ENCODE results near the gene GINS2.

GRCh38 chr16:85631230-85631629 is 57.5 kb downstream of the GINS2 start:
- TF ChIP-seq, protein P1, sequence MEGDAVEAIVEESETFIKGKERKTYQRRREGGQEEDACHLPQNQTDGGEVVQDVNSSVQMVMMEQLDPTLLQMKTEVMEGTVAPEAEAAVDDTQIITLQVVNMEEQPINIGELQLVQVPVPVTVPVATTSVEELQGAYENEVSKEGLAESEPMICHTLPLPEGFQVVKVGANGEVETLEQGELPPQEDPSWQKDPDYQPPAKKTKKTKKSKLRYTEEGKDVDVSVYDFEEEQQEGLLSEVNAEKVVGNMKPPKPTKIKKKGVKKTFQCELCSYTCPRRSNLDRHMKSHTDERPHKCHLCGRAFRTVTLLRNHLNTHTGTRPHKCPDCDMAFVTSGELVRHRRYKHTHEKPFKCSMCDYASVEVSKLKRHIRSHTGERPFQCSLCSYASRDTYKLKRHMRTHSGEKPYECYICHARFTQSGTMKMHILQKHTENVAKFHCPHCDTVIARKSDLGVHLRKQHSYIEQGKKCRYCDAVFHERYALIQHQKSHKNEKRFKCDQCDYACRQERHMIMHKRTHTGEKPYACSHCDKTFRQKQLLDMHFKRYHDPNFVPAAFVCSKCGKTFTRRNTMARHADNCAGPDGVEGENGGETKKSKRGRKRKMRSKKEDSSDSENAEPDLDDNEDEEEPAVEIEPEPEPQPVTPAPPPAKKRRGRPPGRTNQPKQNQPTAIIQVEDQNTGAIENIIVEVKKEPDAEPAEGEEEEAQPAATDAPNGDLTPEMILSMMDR (IDR thresholded peaks at IDR 0.05): no peak
- no peak for TF ChIP-seq EP300 (IDR thresholded peaks at IDR 0.05)
- TF ChIP-seq POLR2A (IDR thresholded peaks at IDR 0.05): no peak

All from ovary (tissue), 3 donors.